ENCODE measurements around the gene BRD9. TPM values are rescaled to one million over a fixed set of nuclear protein-coding genes. Genes with fewer than 3 reads are reported as not detected.
A peak's percentile ranks its signal among the peaks of the same experiment; 100 is the strongest.
"Not testable (repeated sequence)": the region's sequence is repeated elsewhere in the genome, so short reads cannot be mapped to it uniquely, and the experiment has no call there.

Gene BRD9
- total and polyA plus RNA-seq, 4 donors = 33.4 to 49.2 (median 41.2) TPM

- no peak overlapping the region for H3K4me3 ChIP-seq (ENCODE audit: low read depth, low read length)
- no peaks in the 10 kb centered on the region for H3K9me3 ChIP-seq (ENCODE audit: control insufficient read depth, insufficient read depth, low read length)
- peaks cover 2% of the 10 kb centered on the region for H3K27me3 ChIP-seq (ENCODE audit: control insufficient read depth, insufficient read depth, low read length)
- no peaks in the 10 kb centered on the region for H3K36me3 ChIP-seq (ENCODE audit: control insufficient read depth, insufficient read depth, low read length)
- H3K27ac ChIP-seq (ENCODE audit: low read depth, low read length) = peak overlapping the region; percentile 0
- 83% methylated on average over 1 of the region's 3 CpGs for WGBS (ENCODE audit: insufficient coverage)
- peaks cover 7% of the 10 kb centered on the region for H3K4me1 ChIP-seq (ENCODE audit: control insufficient read depth, insufficient read depth, low read length)
- DNase-seq (ENCODE audit: low read depth in 4 of 6, low spot score in 6 of 6) = no peak
Measured at GRCh38 chr5:933251-933861, 40.8 kb upstream of the BRD9 start.

DNA sequence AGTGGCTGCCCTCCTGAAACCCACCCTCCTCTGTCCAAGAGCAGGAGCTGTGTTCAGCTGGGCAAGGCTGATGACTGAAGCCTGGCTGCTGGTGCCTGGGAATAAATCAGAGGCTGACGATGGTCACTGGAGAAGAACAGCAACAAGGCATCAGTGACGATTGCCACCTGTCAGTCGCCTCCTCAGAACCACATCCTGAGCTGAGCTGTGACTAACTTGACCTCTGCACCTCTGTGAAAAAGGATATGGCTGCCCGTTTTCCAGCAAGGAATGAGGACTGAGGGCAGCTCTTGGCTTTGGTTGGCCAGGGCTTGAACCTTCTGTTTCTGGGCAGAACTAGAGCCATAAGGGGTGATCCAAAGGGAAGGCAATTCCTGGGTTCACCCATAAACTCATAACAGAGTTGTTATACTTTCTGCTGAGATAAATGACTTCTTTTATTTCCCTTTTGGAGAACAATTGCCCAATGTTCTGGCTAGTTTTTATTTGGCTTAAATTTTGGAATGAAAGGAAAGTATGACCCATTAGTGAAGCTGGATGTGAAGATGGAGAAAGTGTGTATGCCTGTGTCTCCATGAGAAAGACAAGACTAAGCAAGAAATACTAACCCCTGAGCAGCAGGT is 40.1 kb upstream of the BRD9 start:
- 71% methylated on average over 4 of the region's 4 CpGs for WGBS (ENCODE audit: insufficient coverage)
- H3K4me3 ChIP-seq (ENCODE audit: low read depth, low read length) = no peak overlapping the region
- H3K27me3 ChIP-seq (ENCODE audit: control insufficient read depth, insufficient read depth, low read length) = peaks cover 2% of the 10 kb centered on the region
- peak overlapping the region; percentile 55 for H3K27ac ChIP-seq (ENCODE audit: low read depth, low read length)
- no peak for DNase-seq (ENCODE audit: low read depth in 4 of 6, low spot score in 6 of 6)
- no peaks in the 10 kb centered on the region for H3K9me3 ChIP-seq (ENCODE audit: control insufficient read depth, insufficient read depth, low read length)
- peaks cover 7% of the 10 kb centered on the region for H3K4me1 ChIP-seq (ENCODE audit: control insufficient read depth, insufficient read depth, low read length)
- no peaks in the 10 kb centered on the region for H3K36me3 ChIP-seq (ENCODE audit: control insufficient read depth, insufficient read depth, low read length)

DNA sequence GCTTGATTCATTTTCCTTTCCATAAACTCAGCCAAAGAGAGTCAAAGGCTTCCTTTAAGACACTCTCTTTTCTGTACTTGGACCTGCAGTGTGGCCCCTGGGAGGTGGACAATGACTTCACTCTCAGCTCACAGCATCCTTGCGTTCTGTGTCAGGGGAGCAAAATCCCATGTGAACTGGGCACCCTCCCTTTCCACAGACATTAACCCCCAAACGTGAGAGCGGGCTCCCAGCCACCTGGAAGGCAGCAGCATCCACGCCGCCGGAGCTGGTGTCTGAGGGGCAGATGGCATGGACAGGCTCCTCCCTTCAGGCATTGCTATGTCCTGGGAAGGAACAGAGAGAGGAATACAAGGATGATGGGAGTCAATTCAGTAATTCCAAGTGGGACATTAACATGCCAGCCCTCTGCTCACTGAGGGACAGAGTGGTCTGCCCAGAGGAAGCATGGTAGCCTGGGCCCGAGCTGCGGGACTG is 39.6 kb upstream of the BRD9 start:
- no peak for DNase-seq (ENCODE audit: low read depth in 4 of 6, low spot score in 6 of 6)
- peak overlapping the region; percentile 55 for H3K27ac ChIP-seq (ENCODE audit: low read depth, low read length)
- no peak overlapping the region for H3K4me3 ChIP-seq (ENCODE audit: low read depth, low read length)
- 79% methylated on average over 5 of the region's 8 CpGs for WGBS (ENCODE audit: insufficient coverage)
- H3K36me3 ChIP-seq (ENCODE audit: control insufficient read depth, insufficient read depth, low read length) = no peaks in the 10 kb centered on the region
- H3K9me3 ChIP-seq (ENCODE audit: control insufficient read depth, insufficient read depth, low read length) = no peaks in the 10 kb centered on the region
- peaks cover 2% of the 10 kb centered on the region for H3K27me3 ChIP-seq (ENCODE audit: control insufficient read depth, insufficient read depth, low read length)
- peaks cover 8% of the 10 kb centered on the region for H3K4me1 ChIP-seq (ENCODE audit: control insufficient read depth, insufficient read depth, low read length)

DNA sequence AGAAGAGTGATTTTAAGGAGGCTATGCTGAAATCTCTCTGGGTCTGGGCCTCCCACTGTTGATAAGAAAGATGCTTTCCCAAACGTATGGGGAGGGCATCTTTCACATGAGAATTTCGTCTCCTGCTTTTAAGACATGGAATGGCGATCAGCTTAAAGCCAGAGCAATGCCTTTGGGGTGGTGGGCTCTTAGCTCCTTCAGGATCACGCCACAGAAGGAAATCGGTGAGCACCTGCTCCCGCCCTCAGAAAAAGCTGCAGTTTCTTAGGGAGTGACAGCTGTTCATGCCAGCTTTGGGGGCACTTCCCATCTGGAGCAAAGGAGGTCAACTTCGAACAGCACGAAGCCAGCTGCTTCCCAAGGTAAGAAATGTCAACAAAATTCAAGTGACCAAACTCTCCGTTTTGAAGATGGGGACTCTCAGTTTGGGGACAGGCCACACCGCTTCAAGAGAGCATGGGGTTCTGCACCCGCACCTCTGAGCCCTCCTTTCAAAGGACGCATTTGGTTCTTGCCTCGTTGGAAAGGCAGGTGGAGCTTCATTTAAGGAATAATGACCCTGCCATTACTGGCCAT is 39.1 kb upstream of the BRD9 start:
- H3K9me3 ChIP-seq (ENCODE audit: control insufficient read depth, insufficient read depth, low read length) = no peaks in the 10 kb centered on the region
- peaks cover 11% of the 10 kb centered on the region for H3K4me1 ChIP-seq (ENCODE audit: control insufficient read depth, insufficient read depth, low read length)
- no peak for DNase-seq (ENCODE audit: low read depth in 4 of 6, low spot score in 6 of 6)
- H3K36me3 ChIP-seq (ENCODE audit: control insufficient read depth, insufficient read depth, low read length) = no peaks in the 10 kb centered on the region
- no peak overlapping the region for H3K4me3 ChIP-seq (ENCODE audit: low read depth, low read length)
- no peak overlapping the region for H3K27ac ChIP-seq (ENCODE audit: low read depth, low read length)
- peaks cover 4% of the 10 kb centered on the region for H3K27me3 ChIP-seq (ENCODE audit: control insufficient read depth, insufficient read depth, low read length)
- WGBS (ENCODE audit: insufficient coverage) = 87% methylated on average over 11 of the region's 13 CpGs

- H3K36me3 ChIP-seq (ENCODE audit: control insufficient read depth, insufficient read depth, low read length) = no peaks in the 10 kb centered on the region
- H3K27me3 ChIP-seq (ENCODE audit: control insufficient read depth, insufficient read depth, low read length) = peaks cover 10% of the 10 kb centered on the region
- WGBS (ENCODE audit: insufficient coverage) = 91% methylated on average over 7 of the region's 8 CpGs
- H3K27ac ChIP-seq (ENCODE audit: low read depth, low read length) = no peak overlapping the region
- peaks cover 18% of the 10 kb centered on the region for H3K4me1 ChIP-seq (ENCODE audit: control insufficient read depth, insufficient read depth, low read length)
- no peak overlapping the region for H3K4me3 ChIP-seq (ENCODE audit: low read depth, low read length)
- no peak for DNase-seq (ENCODE audit: low read depth in 4 of 6, low spot score in 6 of 6)
- H3K9me3 ChIP-seq (ENCODE audit: control insufficient read depth, insufficient read depth, low read length) = no peaks in the 10 kb centered on the region
Measured at GRCh38 chr5:930866-931265, 38.3 kb upstream of the BRD9 start.

- Histone ChIP-seq H3K27me3 (ENCODE audit: control insufficient read depth, insufficient read depth, low read length) (peaks cover 10% of the 10 kb centered on the region), H3K4me3 (ENCODE audit: low read depth, low read length) (no peak overlapping the region), H3K4me1 (ENCODE audit: control insufficient read depth, insufficient read depth, low read length) (peaks cover 18% of the 10 kb centered on the region), H3K27ac (ENCODE audit: low read depth, low read length) (no peak overlapping the region), H3K9me3 (ENCODE audit: control insufficient read depth, insufficient read depth, low read length) (no peaks in the 10 kb centered on the region), H3K36me3 (ENCODE audit: control insufficient read depth, insufficient read depth, low read length) (no peaks in the 10 kb centered on the region)
- DNase-seq (ENCODE audit: low read depth in 4 of 6, low spot score in 6 of 6) = no peak
Measured at GRCh38 chr5:929596-929995, 37.0 kb upstream of the BRD9 start.

- not testable (repeated sequence) for DNase-seq (ENCODE audit: low read depth in 4 of 6, low spot score in 6 of 6); H3K9me3 ChIP-seq (ENCODE audit: control insufficient read depth, insufficient read depth, low read length); H3K4me3 ChIP-seq (ENCODE audit: low read depth, low read length); H3K36me3 ChIP-seq (ENCODE audit: control insufficient read depth, insufficient read depth, low read length); H3K27ac ChIP-seq (ENCODE audit: low read depth, low read length)
- H3K4me1 ChIP-seq (ENCODE audit: control insufficient read depth, insufficient read depth, low read length) = peaks cover 18% of the 10 kb centered on the region
- peaks cover 10% of the 10 kb centered on the region for H3K27me3 ChIP-seq (ENCODE audit: control insufficient read depth, insufficient read depth, low read length)
Measured at GRCh38 chr5:929182-929581, 36.6 kb upstream of the BRD9 start.

- Histone ChIP-seq H3K27me3 (ENCODE audit: control insufficient read depth, insufficient read depth, low read length) (peaks cover 13% of the 10 kb centered on the region), H3K4me1 (ENCODE audit: control insufficient read depth, insufficient read depth, low read length) (peaks cover 21% of the 10 kb centered on the region), H3K27ac (ENCODE audit: low read depth, low read length) (no peak overlapping the region), H3K4me3 (ENCODE audit: low read depth, low read length) (no peak overlapping the region), H3K36me3 (ENCODE audit: control insufficient read depth, insufficient read depth, low read length) (peaks cover 2% of the 10 kb centered on the region), H3K9me3 (ENCODE audit: control insufficient read depth, insufficient read depth, low read length) (no peaks in the 10 kb centered on the region)
- no peak for DNase-seq (ENCODE audit: low read depth in 4 of 6, low spot score in 6 of 6)
- WGBS (ENCODE audit: insufficient coverage) = 73% methylated on average over 19 of the region's 30 CpGs
Measured at GRCh38 chr5:927172-928015, 34.8 kb upstream of the BRD9 start.

DNA sequence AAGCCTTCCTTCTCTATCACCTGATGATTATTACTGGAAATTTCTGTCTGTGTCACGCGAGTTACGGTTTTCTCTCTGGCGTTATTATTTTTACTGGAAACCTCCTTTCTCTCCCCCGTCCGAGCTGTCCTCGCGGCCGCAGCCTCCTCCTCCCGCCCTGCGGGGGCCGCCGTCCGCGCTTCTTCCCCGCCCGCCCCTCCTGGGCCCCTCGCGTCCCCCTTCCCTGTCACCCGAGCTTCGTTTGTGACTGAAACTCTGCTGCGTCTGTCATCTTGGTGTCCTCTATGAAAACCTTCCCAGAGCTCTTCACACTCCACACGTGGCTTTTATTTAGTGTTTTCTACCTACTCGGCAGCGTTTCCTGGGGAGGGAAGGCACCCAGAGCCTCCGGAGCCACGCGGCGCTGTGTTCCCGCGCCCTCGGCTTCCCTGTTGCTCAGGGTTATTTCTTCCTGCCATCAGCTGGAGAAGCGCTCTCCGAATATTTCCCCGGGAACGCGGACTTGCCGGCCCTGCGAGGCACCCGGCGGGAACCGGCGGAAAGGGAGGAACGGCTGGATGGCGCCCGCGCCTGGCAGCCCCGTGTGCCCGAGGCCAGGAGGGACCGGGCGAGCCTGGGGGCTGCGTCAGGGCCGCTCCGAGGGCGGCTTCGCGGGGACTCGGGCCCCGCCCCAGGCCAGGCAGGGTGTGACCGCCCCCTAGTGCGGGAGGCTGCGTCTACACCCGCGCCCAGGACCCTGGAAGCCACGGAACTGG is 34.0 kb upstream of the BRD9 start:
- Histone ChIP-seq H3K27me3 (ENCODE audit: control insufficient read depth, insufficient read depth, low read length) (peaks cover 10% of the 10 kb centered on the region), H3K9me3 (ENCODE audit: control insufficient read depth, insufficient read depth, low read length) (no peaks in the 10 kb centered on the region), H3K27ac (ENCODE audit: low read depth, low read length) (no peak overlapping the region), H3K36me3 (ENCODE audit: control insufficient read depth, insufficient read depth, low read length) (peaks cover 5% of the 10 kb centered on the region), H3K4me3 (ENCODE audit: low read depth, low read length) (peak overlapping the region; percentile 33), H3K4me1 (ENCODE audit: control insufficient read depth, insufficient read depth, low read length) (peaks cover 17% of the 10 kb centered on the region)
- DNase-seq (ENCODE audit: low read depth in 4 of 6, low spot score in 6 of 6) = peak in 2 of 6 donors; percentile 53 to 64
- 2% methylated on average over 58 of the region's 65 CpGs for WGBS (ENCODE audit: insufficient coverage)
